Measurements from ENCODE around the gene RBL2. TPM values are rescaled to one million over a fixed set of nuclear protein-coding genes. Genes with fewer than 3 reads are reported as not detected.

RBL2 gene
- total and polyA plus RNA-seq, 2 of the 8 experiments (the other 6 are each of a cell fraction or from before 2014, with no cell fraction given): 13.9 to 22.1 TPM

GRCh38 chr16:53433509-53433908 is 762 bp upstream of the RBL2 start:
- H2BK120ac ChIP-seq (replicated peaks; ENCODE audit: low read depth, low read length): no peak overlapping the region
- CTCF ChIA-PET (ENCODE audit: partially characterized antibody): no interaction called here
- H3K9me3 ChIP-seq (ENCODE audit: insufficient read depth in 2 of 2, low read depth in 1 of 2, low read length in 1 of 2): no peaks in the 10 kb centered on the region
- H2BK20ac ChIP-seq (ENCODE audit: low read length): 0 out of 2 replicates have a peak overlapping the region, but pooled peaks have one; percentile 91
- peaks cover 7 to 37% of the 10 kb centered on the region in 2 experiments for H3K79me2 ChIP-seq (ENCODE audit: control insufficient read depth in 1 of 2, insufficient read depth in 2 of 2, low read length in 2 of 2)
- H3K27ac ChIP-seq (ENCODE audit: low read depth, low read length): no peak overlapping the region
- POLR2A ChIA-PET (ENCODE audit: partially characterized antibody): no interaction called here
- peaks cover 2% of the 10 kb centered on the region for H3K79me1 ChIP-seq (ENCODE audit: low read depth, low read length)
- peak overlapping the region; percentile 79 to 92; a peak in 3 of 4 replicates for H3K4me2 ChIP-seq (ENCODE audit: insufficient read depth in 1 of 2, low read depth in 2 of 2, low read length in 2 of 2)
- H3K4ac ChIP-seq (replicated peaks; ENCODE audit: insufficient read length, low read depth, low read length): no peak overlapping the region
- no peak overlapping the region; the same call in 1 of the 2 replicates for H2BK5ac ChIP-seq (ENCODE audit: low read depth, low read length)
- no peak overlapping the region for H3K18ac ChIP-seq (ENCODE audit: extremely low read depth, low read length)
- no peak for FAIRE-seq
- no peak overlapping the region for H3K56ac ChIP-seq (replicated peaks; ENCODE audit: insufficient read length, low read depth, low read length)
- H4K91ac ChIP-seq (replicated peaks; ENCODE audit: insufficient read length, low read length): no peak overlapping the region
- H2AK5ac ChIP-seq (ENCODE audit: low read depth, low read length): no peak overlapping the region
- peaks cover 0 to 10% of the 10 kb centered on the region in 2 experiments for H4K20me1 ChIP-seq (replicated peaks in 1 of 2; ENCODE audit: control insufficient read depth in 1 of 2, insufficient read depth in 2 of 2, low read length in 2 of 2)
- H2BK15ac ChIP-seq (ENCODE audit: low read length): no peak overlapping the region
- H4K5ac ChIP-seq (ENCODE audit: insufficient read length, low read depth, low read length): no peak overlapping the region
- 64% methylated on average over 7 of the region's 7 CpGs; no CpG with 5 or more reads in 1 of the 2 experiments for WGBS, 2 experiments (ENCODE audit: extremely low coverage in 1 of 2, insufficient coverage in 1 of 2, insufficient read length in 1 of 2, insufficient replicate concordance in 2 of 2, low coverage in 1 of 2, low lambda C conversion rate in 2 of 2, missing lambda C conversion rate in 1 of 2)
- no peaks in the 10 kb centered on the region for H3K36me3 ChIP-seq (ENCODE audit: control insufficient read depth in 2 of 4, insufficient read depth in 4 of 4, low read length in 3 of 4)
- H3K27me3 ChIP-seq (replicated peaks in 1 of 4; ENCODE audit: control insufficient read depth in 3 of 4, extremely low read depth in 1 of 4, insufficient read depth in 3 of 4, low read length in 3 of 4): no peaks in the 10 kb centered on the region
- H2BK12ac ChIP-seq (ENCODE audit: low read depth, low read length): no peak overlapping the region
- H3K23me2 ChIP-seq (ENCODE audit: low read depth, low read length): peaks cover 8% of the 10 kb centered on the region
- H3K9ac ChIP-seq (replicated peaks in 1 of 4; ENCODE audit: extremely low read depth in 1 of 4, low read depth in 3 of 4, low read length in 3 of 4): no peak overlapping the region
- no peak overlapping the region for H3K23ac ChIP-seq (ENCODE audit: insufficient read length)
- no peak overlapping the region for H4K8ac ChIP-seq (ENCODE audit: extremely low read depth, insufficient read depth, low read length)
- H2AFZ ChIP-seq (ENCODE audit: low read length): peak overlapping the region; percentile 83
- no peak overlapping the region for H3K14ac ChIP-seq (ENCODE audit: insufficient read length)
- H3K4me1 ChIP-seq (replicated peaks in 1 of 4; ENCODE audit: control insufficient read depth in 3 of 4, insufficient read depth in 4 of 4, low read length in 3 of 4): peaks cover 0 to 4% (median 3%) of the 10 kb centered on the region in 4 experiments; a peak in 5 of 7 replicates
- H3K4me3 ChIP-seq (ENCODE audit: extremely low read depth in 1 of 4, insufficient read depth in 2 of 4, low read depth in 3 of 4, low read length in 4 of 4): peak overlapping the region in 2 of 4 experiments; percentile 88 to 94; a peak in 3 of 8 replicates
- TF ChIP-seq GTF2F1 (IDR thresholded peaks at IDR 0.05; ENCODE audit: borderline replicate concordance, low read depth, low read length) (no peak), TCF12 (IDR thresholded peaks at IDR 0.05; ENCODE audit: low read depth, low read length) (no peak), PHF8 (conservative IDR thresholded peaks at IDR 0.05; ENCODE audit: low read depth, low read length) (no peak), HDAC2 (IDR thresholded peaks at IDR 0.05; ENCODE audit: borderline replicate concordance in 1 of 2, low read depth in 2 of 2, low read length in 2 of 2) (0 out of 4 replicates have a peak, but pooled peaks have one; percentile 17 to 25), SP1 (IDR thresholded peaks at IDR 0.05; ENCODE audit: low read depth, low read length) (peak; percentile 24; the same call in 1 of the 2 replicates), CREB1 (IDR thresholded peaks at IDR 0.05) (no peak), CTCF (IDR thresholded peaks at IDR 0.05; ENCODE audit: control extremely low read depth in 1 of 3, insufficient read depth in 1 of 3, low read depth in 1 of 3, low read length in 3 of 3) (no peak)
- DNase-seq (ENCODE audit: low read depth in 1 of 2, low spot score in 2 of 2): no peak
